K562 (cell line): ENCODE measurements around the gene CSTA. TPM values are rescaled to one million over a fixed set of nuclear protein-coding genes. Genes with fewer than 3 reads are reported as not detected.

Experiments used
- ATAC-seq: fragments of 200-7000 bp; cut with Tn5 transposase; 3 replicates; pipeline ENCODE4 v1.9.1; 2020; ENCODE audit warnings: moderate library complexity
- BruUV-seq: library from RNA; stranded (reverse); fragments of 400-500 nt; replicated peaks from 2 replicates; lab custom pipeline; 2021; lab: Mats Ljungman, UMichigan
- CTCF ChIA-PET: fragments of 300-600 bp; formaldehyde crosslinking; extraction: SDS; loops from one replicate; lab custom pipeline; 2021; ENCODE audit warnings: low intra/inter-chr PET ratio; lab: Yijun Ruan, JAX
- POLR2A ChIA-PET: fragments of 300-600, 350-650 bp; sonication (Branson Sonifier 250); formaldehyde crosslinking; extraction: SDS; loops from one replicate; lab custom pipeline; 2021; ENCODE audit warnings: antibody characterized with exemption, inconsistent platforms; lab: Yijun Ruan, JAX
- DNase-seq, 4 experiments: peaks; one replicate each; pipeline versions ENCODE4 v3.0.0 to v3.0.0-alpha.2; 2011 to 2018; ENCODE audit warnings: low spot score in 3 of 4, mixed read lengths in 3 of 4; ENCODE audit errors: extremely low read depth in 1 of 4
- FAIRE-seq: peaks from 2 replicates; lab custom pipeline; 2011; peaks lifted over from hg19 to GRCh38; lab: Jason Lieb, UNC
- H2AFZ ChIP-seq: 2 replicates; pipeline ENCODE4 v1.6.0; 2011; ENCODE audit warnings: low read depth, low read length, control low read depth, inconsistent platforms
- H3K27ac ChIP-seq: fragments of 200-600 bp; 3 replicates; pipeline ENCODE4 v1.8.0; 2011; ENCODE audit warnings: low read depth, mild to moderate bottlenecking, control low read depth, inconsistent platforms, low read length, moderate library complexity, mixed read lengths; ENCODE audit errors: extremely low read depth
- H3K27me3 ChIP-seq, 2 experiments: fragments of 300-600 bp in 1 of 2; 2 replicates in 1 of 2; 3 replicates in 1 of 2; pipeline versions ENCODE4 v1.6.0 to v1.8.0; 2011; ENCODE audit warnings: inconsistent platforms in 2 of 2, low read length in 2 of 2, mild to moderate bottlenecking in 1 of 2, mixed read lengths in 1 of 2, moderate library complexity in 1 of 2; ENCODE audit not compliant: control insufficient read depth in 2 of 2, insufficient read depth in 2 of 2
- H3K36me3 ChIP-seq: fragments of 300-600 bp; 3 replicates; pipeline ENCODE4 v1.8.0; 2011; ENCODE audit warnings: mild to moderate bottlenecking, low read length, inconsistent platforms; ENCODE audit not compliant: control insufficient read depth, insufficient read depth
- H3K4me1 ChIP-seq, 2 experiments: fragments of 200-600 bp in 1 of 2; replicated peaks in 1 of 2; 2 replicates in 1 of 2; 3 replicates in 1 of 2; pipeline versions ENCODE4 v1.5.1 to v1.8.0; 2011; ENCODE audit warnings: inconsistent platforms in 2 of 2, low read length in 2 of 2, mild to moderate bottlenecking in 1 of 2, mixed read lengths in 1 of 2, moderate library complexity in 1 of 2; ENCODE audit not compliant: control insufficient read depth in 2 of 2, insufficient read depth in 2 of 2
- H3K4me2 ChIP-seq: 2 replicates; pipeline ENCODE4 v1.6.1; 2011; ENCODE audit warnings: low read length, control low read depth, inconsistent platforms, mixed read lengths; ENCODE audit not compliant: insufficient read depth
- H3K4me3 ChIP-seq: fragments of 200-600 bp; sonication (generic), shearing (Covaris generic); 2 replicates; pipeline ENCODE4 v1.5.1; 2016; ENCODE audit warnings: control low read depth, inconsistent platforms
- H3K79me2 ChIP-seq: fragments of 200-600 bp; 3 replicates; pipeline ENCODE4 v1.8.0; 2011; ENCODE audit warnings: low read length, inconsistent platforms; ENCODE audit not compliant: control insufficient read depth, insufficient read depth
- H3K9ac ChIP-seq, 2 experiments: 2 replicates each; pipeline versions ENCODE4 v1.6.0 to v1.6.1; 2011; ENCODE audit warnings: low read depth in 2 of 2, low read length in 2 of 2, control low read depth in 1 of 2, inconsistent platforms in 1 of 2, mild to moderate bottlenecking in 1 of 2, mixed read lengths in 1 of 2; ENCODE audit not compliant: insufficient read depth in 1 of 2
- H3K9me1 ChIP-seq: one replicate; pipeline ENCODE4 v1.6.0; 2011; ENCODE audit warnings: inconsistent platforms, mild to moderate bottlenecking, low read length, moderate library complexity; ENCODE audit not compliant: control insufficient read depth, insufficient read depth
- H3K9me3 ChIP-seq: replicated peaks from 2 replicates; pipeline ENCODE4 v1.5.1; 2011; ENCODE audit warnings: low read depth, low read length, inconsistent platforms; ENCODE audit not compliant: control insufficient read depth, insufficient read depth
- H4K20me1 ChIP-seq: replicated peaks from 2 replicates; pipeline ENCODE4 v1.6.1; 2011; ENCODE audit warnings: low read length, inconsistent platforms, mixed read lengths; ENCODE audit not compliant: control insufficient read depth, insufficient read depth
- CHD2 ChIP-seq: IDR thresholded peaks from 2 replicates; pipeline ENCODE4 v1.6.1; 2011; ENCODE audit warnings: low read depth, low read length
- CREB5 ChIP-seq: fragments of 250-450 bp; sonication (Bioruptor Pico); IDR thresholded peaks from 2 replicates; pipeline ENCODE4 v1.5.0; 2020; ENCODE audit warnings: mild to moderate bottlenecking
- HDAC1 ChIP-seq, 2 experiments: fragments of 450-650 bp; IDR thresholded peaks; 2 replicates each; pipeline ENCODE4 v1.6.1; 2016 to 2017; ENCODE audit warnings: inconsistent platforms in 1 of 2, mild to moderate bottlenecking in 1 of 2, moderate library complexity in 1 of 2
- MYNN ChIP-seq, 2 experiments: sonication (generic); formaldehyde crosslinking in 1 of 2; IDR thresholded peaks; 2 replicates each; pipeline versions ENCODE4 v1.5.0 to v1.6.1; 2016 to 2020; ENCODE audit warnings: antibody characterized with exemption in 1 of 2, missing genetic modification reagents in 1 of 2
- PHF20 ChIP-seq: fragments of 450-650 bp; IDR thresholded peaks from 2 replicates; pipeline ENCODE4 v1.6.1; 2018; ENCODE audit not compliant: partially characterized antibody
- RCOR1 ChIP-seq, 2 experiments: IDR thresholded peaks; 2 replicates each; pipeline ENCODE4 v1.6.1; 2012; ENCODE audit warnings: low read depth in 2 of 2, low read length in 2 of 2, borderline replicate concordance in 1 of 2, improper control_type of control experiment in 1 of 2
- ZNF449 ChIP-seq: fragments of 250-450 bp; sonication (Bioruptor Pico); IDR thresholded peaks from 2 replicates; pipeline ENCODE4 v1.8.0; 2022; ENCODE audit warnings: moderate library complexity, mild to moderate bottlenecking, inconsistent platforms
- WGBS: fragments of 100-300 bp; shearing (Covaris generic); methylation state at CpG from one replicate; pipeline ENCODE4 v1.1.6; 2016; ENCODE audit warnings: low coverage, mixed read lengths; ENCODE audit not compliant: insufficient coverage; ENCODE audit errors: missing lambda C conversion rate; 5-methylcytosine and 5-hydroxymethylcytosine counted together
- in situ Hi-C: fragments of 300-500 bp; cut with MboI; formaldehyde crosslinking; loops from 4 replicates; pipeline ENCODE4 v1.15.0; 2018; ENCODE audit warnings: inconsistent platforms, mixed read lengths
- intact Hi-C: fragments of 100-400 bp; cut with micrococcal nuclease; formaldehyde crosslinking; loops from 2 replicates; pipeline ENCODE4 v1.14.2; 2022
- polyA plus RNA-seq, 8 experiments: library from polyadenylated mRNA; depleted of rRNA in 4 of 8; stranded (reverse) in 5 of 8; unstranded in 3 of 8; fragments of >200 nt; fragmentation: Nextera tagmentation in 2 of 8; fragmentation: Illumina TruSeq in 1 of 8; extraction: Ambion mirVana in 2 of 8; extraction: Trizol in 1 of 8; gene quantifications; 2 replicates each; pipeline versions ENCODE4 v1.2.1 to v1.2.3, GENCODE V29; 2011 to 2014; ENCODE audit warnings: inconsistent platforms in 1 of 8, missing spikeins in 1 of 8
- total RNA-seq, 7 experiments: library from RNA; depleted of rRNA in 6 of 7; stranded (reverse); fragments of >200 nt in 6 of 7; fragmentation: Illumina TruSeq in 2 of 7; extraction: Trizol in 2 of 7; gene quantifications; 2 replicates each; pipeline versions ENCODE4 v1.2.1 to v1.2.3, GENCODE V29; 2011 to 2021; ENCODE audit warnings: low replicate concordance in 1 of 7
- TF ChIP-seq, protein P1 (sequence below): sonication (generic); formaldehyde crosslinking; IDR thresholded peaks from 2 replicates; pipeline ENCODE4 v1.8.0; 2022; ENCODE audit warnings: mild to moderate bottlenecking, missing genetic modification reagents

The CSTA gene
- total and polyA plus RNA-seq, 9 of the 15 experiments (the other 6 are each of a cell fraction or from before 2014, with no cell fraction given), result 0.11 to 3.1 (median 1.1) TPM

DNA sequence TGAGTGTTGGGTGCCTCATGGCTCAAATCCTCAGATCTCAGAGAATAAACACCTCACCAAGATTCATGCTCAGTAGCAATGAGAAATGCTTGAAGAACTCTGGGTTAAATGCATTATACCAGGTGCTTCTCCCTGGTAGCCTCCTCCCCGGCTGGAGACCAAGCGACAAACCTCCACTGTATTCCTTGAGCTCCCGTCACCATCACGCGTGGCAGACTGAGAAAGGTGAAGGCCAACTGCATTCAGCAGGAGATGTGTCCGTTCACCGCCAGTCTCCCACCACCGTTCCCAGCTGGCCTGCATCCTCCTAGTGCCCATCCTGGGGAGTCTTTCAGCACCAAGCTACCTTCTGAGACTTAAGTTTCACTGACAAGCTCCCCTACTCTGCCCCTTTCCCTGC, 7.5 kb downstream of the CSTA start:
- BruUV-seq, result no TSS peak
- CTCF ChIA-PET, result no interaction called here
- Histone ChIP-seq H3K36me3 (no peaks in the 10 kb centered on the region), H3K79me2 (no peaks in the 10 kb centered on the region), H4K20me1 (no peaks in the 10 kb centered on the region), H3K4me3 (no peak overlapping the region), H3K9me3 (no peaks in the 10 kb centered on the region), H3K9ac (no peak overlapping the region), H2AFZ (no peak overlapping the region), H3K4me1 (no peaks in the 10 kb centered on the region), H3K9me1 (no peaks in the 10 kb centered on the region), H3K4me2 (no peak overlapping the region), H3K27ac (no peak overlapping the region), H3K27me3 (no peaks in the 10 kb centered on the region; a peak in 2 of 5 replicates)
- intact Hi-C loops, result no loop called here
- no peak for FAIRE-seq
- 3% methylated on average over 8 of the region's 8 CpGs for WGBS
- no peak for TF ChIP-seq HDAC1 (IDR thresholded peaks at IDR 0.05)
- DNase-seq, result no peak
- POLR2A ChIA-PET, result no interaction called here
- no peak for ATAC-seq
- in situ Hi-C loops, result no loop called here

- Histone ChIP-seq H4K20me1 (no peaks in the 10 kb centered on the region), H2AFZ (no peak overlapping the region), H3K9me3 (no peaks in the 10 kb centered on the region), H3K9me1 (no peaks in the 10 kb centered on the region), H3K27me3 (no peaks in the 10 kb centered on the region), H3K79me2 (no peaks in the 10 kb centered on the region), H3K9ac (no peak overlapping the region), H3K4me1 (no peaks in the 10 kb centered on the region), H3K27ac (no peak overlapping the region), H3K4me2 (no peak overlapping the region), H3K4me3 (no peak overlapping the region), H3K36me3 (no peaks in the 10 kb centered on the region)
- DNase-seq, result no peak
- FAIRE-seq, result no peak
- no TSS peak for BruUV-seq
- POLR2A ChIA-PET, result interaction anchor here (1.2 kb wide), 1 partner anchor 22 kb away, joined by 3 read pairs; no protein-coding TSS in a partner anchor
- CTCF ChIA-PET, result no interaction called here
- WGBS, result 0% methylated on average over 1 of the region's 1 CpG
- intact Hi-C loops, result no loop called here
- in situ Hi-C loops, result no loop called here
- no peak for ATAC-seq
- no peak for TF ChIP-seq CREB5 (CRISPR knock-in tag)
- TF ChIP-seq, protein P1, sequence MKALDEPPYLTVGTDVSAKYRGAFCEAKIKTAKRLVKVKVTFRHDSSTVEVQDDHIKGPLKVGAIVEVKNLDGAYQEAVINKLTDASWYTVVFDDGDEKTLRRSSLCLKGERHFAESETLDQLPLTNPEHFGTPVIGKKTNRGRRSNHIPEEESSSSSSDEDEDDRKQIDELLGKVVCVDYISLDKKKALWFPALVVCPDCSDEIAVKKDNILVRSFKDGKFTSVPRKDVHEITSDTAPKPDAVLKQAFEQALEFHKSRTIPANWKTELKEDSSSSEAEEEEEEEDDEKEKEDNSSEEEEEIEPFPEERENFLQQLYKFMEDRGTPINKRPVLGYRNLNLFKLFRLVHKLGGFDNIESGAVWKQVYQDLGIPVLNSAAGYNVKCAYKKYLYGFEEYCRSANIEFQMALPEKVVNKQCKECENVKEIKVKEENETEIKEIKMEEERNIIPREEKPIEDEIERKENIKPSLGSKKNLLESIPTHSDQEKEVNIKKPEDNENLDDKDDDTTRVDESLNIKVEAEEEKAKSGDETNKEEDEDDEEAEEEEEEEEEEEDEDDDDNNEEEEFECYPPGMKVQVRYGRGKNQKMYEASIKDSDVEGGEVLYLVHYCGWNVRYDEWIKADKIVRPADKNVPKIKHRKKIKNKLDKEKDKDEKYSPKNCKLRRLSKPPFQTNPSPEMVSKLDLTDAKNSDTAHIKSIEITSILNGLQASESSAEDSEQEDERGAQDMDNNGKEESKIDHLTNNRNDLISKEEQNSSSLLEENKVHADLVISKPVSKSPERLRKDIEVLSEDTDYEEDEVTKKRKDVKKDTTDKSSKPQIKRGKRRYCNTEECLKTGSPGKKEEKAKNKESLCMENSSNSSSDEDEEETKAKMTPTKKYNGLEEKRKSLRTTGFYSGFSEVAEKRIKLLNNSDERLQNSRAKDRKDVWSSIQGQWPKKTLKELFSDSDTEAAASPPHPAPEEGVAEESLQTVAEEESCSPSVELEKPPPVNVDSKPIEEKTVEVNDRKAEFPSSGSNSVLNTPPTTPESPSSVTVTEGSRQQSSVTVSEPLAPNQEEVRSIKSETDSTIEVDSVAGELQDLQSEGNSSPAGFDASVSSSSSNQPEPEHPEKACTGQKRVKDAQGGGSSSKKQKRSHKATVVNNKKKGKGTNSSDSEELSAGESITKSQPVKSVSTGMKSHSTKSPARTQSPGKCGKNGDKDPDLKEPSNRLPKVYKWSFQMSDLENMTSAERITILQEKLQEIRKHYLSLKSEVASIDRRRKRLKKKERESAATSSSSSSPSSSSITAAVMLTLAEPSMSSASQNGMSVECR (CRISPR knock-in tag), result no peak
- TF ChIP-seq RCOR1 (IDR thresholded peaks at IDR 0.05; ENCODE audit: borderline replicate concordance in 1 of 2, low read depth in 2 of 2, low read length in 2 of 2), result no peak
- TF ChIP-seq ZNF449 (CRISPR knock-in tag), result no peak
- TF ChIP-seq MYNN (IDR thresholded peaks at IDR 0.05), result no peak
- TF ChIP-seq MYNN (CRISPR knock-in tag; IDR thresholded peaks at IDR 0.05), result no peak
- no peak for TF ChIP-seq CHD2
- TF ChIP-seq PHF20, result no peak
Measured at GRCh38 chr3:122342803-122343202, 17.8 kb downstream of the CSTA start.
